NCI-H2029 treated with DMSO at 0.1 percent for 48 hours (cell line): ENCODE measurements around the gene XCL2.
"Not testable (repeated sequence)": the region's sequence is repeated elsewhere in the genome, so short reads cannot be mapped to it uniquely, and the experiment has no call there.

ENCODE experiments used
- DNase-seq: peaks from one replicate; lab custom pipeline; 2025; lab: John Stamatoyannopoulos, UW

XCL2 gene

DNA sequence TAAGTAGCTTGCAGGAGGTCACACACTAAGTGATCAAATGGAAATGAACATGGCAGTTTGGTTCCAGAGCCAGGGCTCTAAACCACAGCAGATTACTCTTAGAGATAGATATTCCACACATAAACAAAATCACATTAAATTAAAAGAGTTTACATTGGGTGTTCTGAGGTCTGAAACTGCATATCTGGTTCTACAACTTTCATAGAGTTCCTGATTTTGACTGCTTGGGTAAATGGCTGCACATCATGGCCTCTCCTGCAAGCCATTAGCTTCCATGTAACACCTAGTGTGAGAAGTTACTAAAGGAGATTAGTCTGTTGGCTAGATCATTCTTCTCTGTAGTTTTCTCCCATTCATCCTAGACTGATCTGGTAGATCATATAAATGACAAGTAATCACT, 12.8 kb upstream of the XCL2 start:
- no peak for DNase-seq

DNA sequence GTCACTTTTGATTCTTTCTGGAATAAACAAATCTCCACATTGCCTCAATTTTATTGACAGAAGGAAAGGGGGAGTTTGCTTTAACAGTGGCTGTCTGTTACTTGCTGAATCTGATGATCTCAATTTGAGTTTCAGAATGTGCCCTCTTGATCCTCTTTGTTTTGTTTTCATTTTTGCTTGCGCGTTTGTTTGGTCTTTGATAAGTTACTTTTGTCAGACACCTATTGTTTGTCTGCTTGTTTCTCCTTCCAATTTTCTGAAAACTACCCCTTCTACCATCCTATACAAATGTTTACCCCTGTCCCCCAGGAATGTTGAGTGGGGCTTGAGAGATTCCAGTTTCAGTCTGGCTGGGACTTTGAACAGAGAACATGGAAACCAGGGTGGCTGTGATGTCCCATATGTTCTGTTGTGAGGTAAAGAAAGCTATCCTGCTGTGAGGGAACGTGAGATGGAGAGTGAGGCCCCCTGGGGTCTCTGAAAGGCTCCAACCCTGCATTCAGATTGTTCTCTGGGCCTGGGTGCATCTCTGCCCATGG, 11.8 kb upstream of the XCL2 start:
- no peak for DNase-seq

GRCh38 chr1:168554603-168555483, 11.0 kb upstream of the XCL2 start:
- no peak for DNase-seq

- no peak for DNase-seq
Measured at GRCh38 chr1:168553680-168554553, 10.1 kb upstream of the XCL2 start.

DNA sequence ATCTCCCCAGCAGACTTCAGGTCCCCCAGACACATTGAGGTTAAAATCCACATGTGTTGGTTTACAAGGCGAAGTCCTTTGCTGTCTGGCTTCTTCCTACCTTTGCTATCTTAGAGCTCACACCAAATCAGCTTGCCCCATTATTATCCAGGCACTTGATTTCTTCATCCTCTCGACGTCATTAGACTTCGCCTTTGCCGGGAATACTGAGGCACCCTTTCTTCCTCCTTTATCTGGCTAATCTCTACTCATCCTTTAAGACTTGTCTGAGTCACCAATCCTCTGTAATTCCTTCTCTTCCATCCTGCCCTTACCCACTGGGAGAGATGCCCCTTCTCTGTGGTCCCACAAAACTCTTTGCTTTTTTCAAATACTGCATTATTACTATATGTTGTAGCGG, 9.2 kb upstream of the XCL2 start:
- DNase-seq: no peak

- no peak for DNase-seq
Measured at GRCh38 chr1:168551688-168552087, 7.9 kb upstream of the XCL2 start.

DNA sequence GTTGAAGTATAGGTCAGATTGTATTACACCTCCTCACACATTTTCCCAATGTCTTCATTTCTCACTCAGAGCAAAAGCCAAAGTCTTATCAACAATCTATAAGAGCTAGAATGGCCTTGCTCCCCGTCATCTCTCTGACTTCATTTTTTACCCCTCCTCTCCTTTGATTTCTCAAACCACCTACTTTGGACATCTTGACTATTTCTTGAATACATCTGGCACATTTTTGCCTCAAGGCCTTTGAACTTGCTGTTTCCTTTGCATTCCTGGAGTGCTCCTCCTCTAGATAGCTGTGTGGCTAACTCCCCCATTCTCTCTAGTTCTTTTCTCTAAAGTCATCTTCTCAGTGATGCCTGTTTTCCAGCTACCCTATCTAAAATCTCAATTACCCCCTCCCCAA, 7.2 kb upstream of the XCL2 start:
- no peak for DNase-seq

DNA sequence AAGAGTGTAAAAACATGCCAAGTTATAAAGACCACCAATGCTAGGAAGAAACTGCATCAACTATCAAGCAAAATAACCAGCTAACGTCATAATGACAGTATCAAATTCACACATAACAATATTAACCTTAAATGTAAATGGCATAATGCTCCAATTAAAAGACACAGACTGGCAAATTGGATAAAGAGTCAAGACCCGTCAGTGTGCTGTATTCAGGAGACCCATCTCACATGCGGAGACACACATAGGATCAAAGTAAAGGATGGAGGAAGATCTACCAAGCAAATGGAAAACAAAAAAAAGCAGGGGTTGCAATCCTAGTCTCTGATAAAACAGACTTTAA, 2.7 kb upstream of the XCL2 start:
- DNase-seq: not testable (repeated sequence)

DNA sequence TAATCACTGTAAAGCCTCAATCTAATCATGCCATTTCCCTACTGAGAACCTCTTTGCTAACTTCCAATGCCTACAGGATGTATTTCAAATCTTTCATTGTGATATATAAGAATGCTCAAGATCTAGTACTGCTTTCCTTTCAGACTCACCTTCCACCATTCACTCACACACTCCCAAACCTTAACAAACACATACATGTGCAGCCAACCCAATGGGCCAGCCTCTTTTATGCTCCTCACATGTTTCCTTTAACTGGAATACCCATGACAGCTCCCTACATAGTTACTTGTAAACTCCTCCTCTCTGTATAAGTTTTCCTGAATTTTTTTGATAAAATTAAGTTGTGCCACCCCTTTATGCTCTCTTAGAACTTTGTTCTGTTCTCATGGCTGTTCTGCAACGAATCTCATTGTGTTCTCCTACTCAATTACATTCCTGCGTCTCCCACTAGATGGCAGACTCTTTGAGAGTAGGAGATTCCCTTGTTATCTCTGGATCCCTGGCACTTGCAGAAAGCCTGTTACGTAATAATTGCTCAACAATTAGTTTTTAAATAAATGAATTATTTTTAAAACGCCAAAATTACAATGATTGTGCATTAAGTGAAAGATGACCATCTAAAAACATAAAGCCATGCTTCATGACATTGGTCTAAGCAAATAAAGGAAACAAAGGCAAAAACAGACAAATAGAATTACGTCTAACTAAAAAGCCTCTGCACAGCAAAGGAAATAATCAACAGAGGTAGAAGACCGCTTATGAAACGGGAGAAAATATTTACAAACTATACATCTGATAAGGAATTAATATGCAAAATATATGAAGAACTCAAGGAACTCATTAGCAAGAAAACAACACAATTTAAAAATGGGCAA, 2.1 kb upstream of the XCL2 start:
- not testable (repeated sequence) for DNase-seq

- not testable (repeated sequence) for DNase-seq
Measured at GRCh38 chr1:168542978-168543377, 819 bp downstream of the XCL2 start.

GRCh38 chr1:168540798-168541197, 3.0 kb downstream of the XCL2 start:
- DNase-seq: not testable (repeated sequence)

GRCh38 chr1:168535536-168535935, 8.3 kb downstream of the XCL2 start:
- no peak for DNase-seq

GRCh38 chr1:168531615-168532345, 12.0 kb downstream of the XCL2 start:
- DNase-seq: no peak

GRCh38 chr1:168529518-168529917, 14.3 kb downstream of the XCL2 start:
- no peak for DNase-seq

DNA sequence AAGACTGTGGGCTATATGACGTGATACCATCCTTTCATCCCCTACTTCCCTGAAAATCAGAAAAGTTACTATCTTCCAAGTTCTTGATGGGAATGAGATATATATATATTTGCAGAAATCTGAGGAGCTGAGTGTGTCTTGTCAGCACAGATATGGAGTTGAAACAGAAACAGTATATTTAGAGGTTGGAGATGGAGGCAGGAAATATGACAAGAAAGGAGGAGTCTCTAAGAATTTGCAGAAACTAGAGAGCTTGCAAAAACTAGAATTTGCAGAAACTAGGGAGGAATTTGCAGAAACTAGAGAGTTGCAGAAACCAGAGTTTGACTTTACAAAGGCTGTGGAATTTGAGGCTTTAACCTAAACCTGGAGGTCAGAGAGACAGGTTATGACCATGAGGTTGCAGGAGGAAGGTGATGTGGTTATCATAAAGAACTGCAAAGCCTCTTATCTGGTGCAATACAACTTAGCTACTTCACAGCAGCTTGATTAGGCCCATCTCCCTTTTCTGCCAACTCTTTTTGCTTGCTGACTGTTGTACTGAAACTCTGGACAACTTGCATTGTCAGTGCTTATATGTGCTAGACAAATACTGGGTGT, 22.3 kb downstream of the XCL2 start:
- no peak for DNase-seq

- no peak for DNase-seq
Measured at GRCh38 chr1:168520832-168521231, 23.0 kb downstream of the XCL2 start.

DNA sequence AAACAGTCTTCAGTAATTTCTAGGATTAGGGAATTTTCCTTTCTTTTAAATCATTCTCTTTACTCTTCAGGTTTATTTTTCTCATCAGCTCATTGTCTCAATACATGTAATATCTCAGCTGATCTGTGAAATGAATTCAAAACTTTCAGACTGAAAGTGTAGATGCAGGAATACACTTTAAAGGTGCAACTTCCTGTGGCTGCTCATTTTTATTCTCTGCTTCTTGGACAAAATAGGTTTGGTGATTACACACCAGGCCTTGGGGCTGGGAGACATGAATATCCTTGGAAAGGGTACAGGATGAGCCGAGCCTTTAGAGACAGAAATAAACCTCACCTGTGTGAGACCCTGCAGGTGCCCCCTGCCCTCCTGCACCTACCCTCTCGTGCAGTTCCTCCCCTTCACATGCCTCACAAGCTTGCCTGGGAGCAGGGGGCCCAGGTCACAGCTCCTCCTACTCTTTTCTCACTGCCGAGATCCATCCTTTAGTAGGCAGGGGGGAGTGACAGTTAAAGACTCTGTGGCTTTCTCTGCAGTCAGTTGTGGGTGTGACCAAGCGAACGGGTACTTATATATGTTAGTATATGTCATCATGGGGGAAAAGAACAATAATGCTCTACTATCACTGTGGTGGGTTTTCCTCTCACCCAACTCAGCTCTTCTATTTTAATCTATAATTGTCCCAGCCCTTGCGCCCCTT, 23.6 kb downstream of the XCL2 start:
- no peak for DNase-seq

DNA sequence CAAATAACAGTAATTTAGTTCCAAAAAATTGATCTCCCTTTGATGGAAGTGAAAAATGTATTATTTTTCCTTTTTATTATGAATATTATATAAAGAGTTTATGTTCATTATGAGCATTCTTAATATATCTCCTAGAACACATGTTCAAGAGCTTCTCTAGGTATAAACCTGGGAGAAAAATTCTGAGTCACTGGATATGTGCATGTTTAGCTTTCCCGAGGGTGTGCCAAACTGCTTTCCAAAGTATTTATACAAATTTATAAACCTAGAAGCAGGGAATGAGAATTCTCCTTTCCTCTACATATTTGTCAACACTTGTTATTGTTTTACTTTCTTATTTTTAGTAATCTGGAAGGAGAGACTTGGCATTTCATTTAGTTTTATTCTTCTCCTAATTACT, 25.0 kb downstream of the XCL2 start:
- no peak for DNase-seq

- no peak for DNase-seq
Measured at GRCh38 chr1:168518201-168518689, 25.6 kb downstream of the XCL2 start.

- DNase-seq: no peak
Measured at GRCh38 chr1:168514455-168514854, 29.3 kb downstream of the XCL2 start.
